Suppressor macrophage (primary cell): Measurements from ENCODE around the gene SH3D21.

Experiments used
- DNase-seq, 4 experiments: peaks; one replicate each; pipeline ENCODE4 v3.0.0-alpha.2; 2020 to 2022

The SH3D21 gene

GRCh38 chr1:36359911-36360550, 53.9 kb downstream of the SH3D21 start:
- DNase-seq, result peak in 3 of 4 experiments; percentile 55 to 69 (median 64)

GRCh38 chr1:36365381-36365780, 59.2 kb downstream of the SH3D21 start:
- DNase-seq, result peak; percentile 77 to 93 (median 86)

GRCh38 chr1:36366091-36366661, 60.0 kb downstream of the SH3D21 start:
- DNase-seq, result peak; percentile 68 to 86 (median 82)

- DNase-seq, result no peak
These were observed 60.9 kb downstream of the SH3D21 start for GRCh38 chr1:36367066-36367465.

GRCh38 chr1:36367798-36368197, 61.6 kb downstream of the SH3D21 start:
- no peak for DNase-seq

- peak; percentile 73 to 86 (median 84) for DNase-seq
These were observed 63.1 kb downstream of the SH3D21 start for GRCh38 chr1:36369061-36369861.
